T-helper 2 cell treated with Interferon-gamma antibody and Interleukin-4, amounts not matched to agents 5 μg/mL and 100 μg/mL, for 36 hours (primary cell): ENCODE results near the gene LCLAT1.

Experiments
- DNase-seq: peaks from one replicate; pipeline ENCODE4 v3.0.0; 2021; ENCODE audit warnings: low spot score
- H3K27ac Mint-ChIP-seq: one replicate; pipeline ENCODE4 v1.8.0; 2021; ENCODE audit warnings: mild to moderate bottlenecking, mixed read lengths
- H3K27me3 Mint-ChIP-seq: one replicate; pipeline ENCODE4 v1.8.0; 2021; ENCODE audit warnings: low read depth, mixed read lengths
- H3K36me3 Mint-ChIP-seq: one replicate; pipeline ENCODE4 v1.8.0; 2021; ENCODE audit warnings: low read depth, mixed read lengths
- H3K4me1 Mint-ChIP-seq: one replicate; pipeline ENCODE4 v1.8.0; 2021; ENCODE audit warnings: low read depth, mixed read lengths
- H3K4me3 Mint-ChIP-seq: one replicate; pipeline ENCODE4 v1.8.0; 2022; ENCODE audit warnings: mild to moderate bottlenecking, moderate library complexity, mixed read lengths
- H3K9me3 Mint-ChIP-seq: one replicate; pipeline ENCODE4 v1.8.0; 2021; ENCODE audit warnings: mixed read lengths

The LCLAT1 gene

DNA sequence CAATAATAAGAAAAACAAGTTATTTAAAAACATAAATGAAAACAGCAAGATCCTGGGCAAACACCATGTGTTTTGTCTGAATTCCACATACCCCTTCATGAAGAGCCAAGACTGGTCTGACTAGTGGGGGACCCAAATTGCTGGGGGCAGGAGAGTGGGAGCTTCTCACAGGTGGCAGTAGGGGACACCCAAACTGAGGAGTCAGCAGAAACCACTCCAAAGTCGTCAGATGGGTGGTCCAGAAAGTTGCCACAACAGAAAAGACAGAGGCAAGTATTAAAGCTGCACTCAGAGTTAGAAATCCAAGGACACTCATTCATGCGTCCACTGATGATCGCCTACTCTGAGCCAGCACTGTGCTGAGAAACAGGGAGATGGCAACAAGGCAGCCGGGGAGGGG, 12.3 kb upstream of the LCLAT1 start:
- Mint-ChIP-seq H3K4me1 (peaks cover 2% of the 10 kb centered on the region), H3K36me3 (no peaks in the 10 kb centered on the region), H3K27me3 (no peaks in the 10 kb centered on the region), H3K4me3 (no peak overlapping the region), H3K27ac (no peak overlapping the region), H3K9me3 (no peaks in the 10 kb centered on the region)
- no peak for DNase-seq

DNA sequence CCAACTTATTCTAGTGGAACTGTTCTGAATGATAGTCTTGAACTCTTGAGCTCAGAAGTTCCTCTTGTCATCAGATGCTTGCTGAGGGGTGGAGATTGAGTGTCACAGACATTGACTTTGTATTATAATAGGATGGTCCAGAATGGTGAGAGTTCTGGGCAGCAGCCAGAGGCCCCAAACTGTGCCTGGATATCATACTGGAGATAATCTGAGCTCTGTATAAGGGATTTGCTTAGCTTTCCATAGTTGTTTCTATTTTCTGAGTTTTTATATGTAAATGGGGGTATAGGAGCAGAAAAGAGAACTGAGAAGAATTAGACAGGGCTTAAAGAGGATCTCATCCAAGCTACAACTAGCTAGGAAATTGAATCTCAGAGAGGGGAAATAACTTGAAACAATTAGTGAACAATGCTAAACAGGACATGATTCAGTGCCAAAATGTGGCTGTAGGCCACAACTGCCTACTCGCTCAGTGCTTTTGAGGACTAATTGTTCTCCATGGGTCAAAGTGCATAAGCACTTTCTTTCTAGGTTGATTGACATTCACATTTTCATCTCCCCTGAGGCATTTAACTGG, 10.1 kb upstream of the LCLAT1 start:
- Mint-ChIP-seq H3K9me3 (no peaks in the 10 kb centered on the region), H3K27me3 (no peaks in the 10 kb centered on the region), H3K27ac (no peak overlapping the region), H3K4me3 (no peak overlapping the region), H3K36me3 (no peaks in the 10 kb centered on the region), H3K4me1 (peaks cover 2% of the 10 kb centered on the region)
- no peak for DNase-seq

DNA sequence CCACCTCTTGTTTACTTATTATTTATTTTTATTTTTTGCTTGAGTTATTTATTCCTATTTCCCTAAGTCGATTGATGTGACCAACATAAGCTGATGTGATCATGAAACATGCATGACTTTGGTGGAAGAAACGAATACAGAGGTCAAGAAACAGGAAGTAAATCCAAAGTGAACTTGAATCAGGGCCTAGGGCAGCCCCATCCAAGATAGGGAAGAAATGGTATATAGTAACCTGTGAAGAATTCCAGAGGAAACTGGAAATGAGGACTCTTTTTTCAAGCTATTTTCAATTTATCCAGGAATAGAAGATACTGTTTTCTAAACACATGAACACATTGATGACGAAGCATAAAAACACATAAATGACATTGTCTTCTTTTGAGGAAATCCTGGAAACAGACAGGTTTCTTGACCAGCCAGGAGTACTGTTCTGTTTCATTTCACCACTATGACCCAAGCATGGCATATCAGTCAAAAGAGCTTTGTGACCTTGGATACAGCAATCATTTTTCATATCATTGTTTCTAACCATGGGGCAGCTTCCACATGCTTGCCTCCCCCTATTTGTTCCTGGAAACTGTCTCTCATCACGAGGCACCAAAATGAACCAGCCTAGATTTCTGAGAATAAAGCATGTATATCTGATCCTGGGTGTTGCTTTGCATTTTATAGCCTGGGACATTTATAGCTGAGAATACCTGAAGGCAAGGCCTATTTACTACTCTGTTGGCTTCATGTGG, 9.1 kb upstream of the LCLAT1 start:
- Mint-ChIP-seq H3K9me3 (no peaks in the 10 kb centered on the region), H3K27me3 (no peaks in the 10 kb centered on the region), H3K27ac (no peak overlapping the region), H3K36me3 (no peaks in the 10 kb centered on the region), H3K4me3 (no peak overlapping the region), H3K4me1 (peaks cover 4% of the 10 kb centered on the region)
- DNase-seq: no peak

- no peaks in the 10 kb centered on the region for H3K36me3 Mint-ChIP-seq
- no peak overlapping the region for H3K4me3 Mint-ChIP-seq
- H3K27ac Mint-ChIP-seq: no peak overlapping the region
- no peaks in the 10 kb centered on the region for H3K27me3 Mint-ChIP-seq
- H3K4me1 Mint-ChIP-seq: peaks cover 4% of the 10 kb centered on the region
- no peak for DNase-seq
- no peaks in the 10 kb centered on the region for H3K9me3 Mint-ChIP-seq
Observed at GRCh38 chr2:30439296-30439695, 7.8 kb upstream of the LCLAT1 start.

GRCh38 chr2:30439879-30440278, 7.2 kb upstream of the LCLAT1 start:
- Mint-ChIP-seq H3K27ac (no peak overlapping the region), H3K9me3 (no peaks in the 10 kb centered on the region), H3K4me3 (no peak overlapping the region), H3K4me1 (peaks cover 4% of the 10 kb centered on the region), H3K27me3 (no peaks in the 10 kb centered on the region), H3K36me3 (no peaks in the 10 kb centered on the region)
- no peak for DNase-seq

- no peaks in the 10 kb centered on the region for H3K36me3 Mint-ChIP-seq
- H3K27ac Mint-ChIP-seq: no peak overlapping the region
Observed at GRCh38 chr2:30441023-30441422, 6.0 kb upstream of the LCLAT1 start.

DNA sequence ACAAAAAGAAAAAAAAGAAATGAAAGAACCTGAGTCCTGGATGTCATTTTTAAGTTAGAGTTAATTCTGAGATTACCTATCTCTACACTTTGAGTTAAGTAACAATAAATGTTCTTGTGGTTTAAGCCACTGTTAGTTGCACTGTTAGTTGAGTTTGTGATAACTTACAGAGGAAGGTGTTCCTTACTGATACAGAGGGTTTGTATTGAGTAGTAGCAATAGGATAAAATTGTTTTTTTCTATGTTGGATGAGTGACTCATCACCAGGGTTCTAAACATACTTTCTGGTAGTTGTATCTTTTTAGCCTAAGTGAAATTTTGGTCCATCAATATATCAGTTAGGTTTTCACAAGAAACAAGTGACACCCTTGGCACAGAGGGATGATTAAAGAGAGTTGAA, 4.0 kb upstream of the LCLAT1 start:
- no peak overlapping the region for H3K27ac Mint-ChIP-seq
- no peak overlapping the region for H3K4me3 Mint-ChIP-seq
- H3K36me3 Mint-ChIP-seq: peaks cover 2% of the 10 kb centered on the region
- DNase-seq: no peak
- no peaks in the 10 kb centered on the region for H3K27me3 Mint-ChIP-seq
- H3K4me1 Mint-ChIP-seq: peaks cover 12% of the 10 kb centered on the region
- H3K9me3 Mint-ChIP-seq: no peaks in the 10 kb centered on the region

More at GRCh38 chr2:30441023-30441422, 6.0 kb upstream of the LCLAT1 start:
- H3K4me3 Mint-ChIP-seq: no peak overlapping the region
- H3K9me3 Mint-ChIP-seq: no peaks in the 10 kb centered on the region
- H3K27me3 Mint-ChIP-seq: no peaks in the 10 kb centered on the region
- no peak for DNase-seq
- peaks cover 4% of the 10 kb centered on the region for H3K4me1 Mint-ChIP-seq

DNA sequence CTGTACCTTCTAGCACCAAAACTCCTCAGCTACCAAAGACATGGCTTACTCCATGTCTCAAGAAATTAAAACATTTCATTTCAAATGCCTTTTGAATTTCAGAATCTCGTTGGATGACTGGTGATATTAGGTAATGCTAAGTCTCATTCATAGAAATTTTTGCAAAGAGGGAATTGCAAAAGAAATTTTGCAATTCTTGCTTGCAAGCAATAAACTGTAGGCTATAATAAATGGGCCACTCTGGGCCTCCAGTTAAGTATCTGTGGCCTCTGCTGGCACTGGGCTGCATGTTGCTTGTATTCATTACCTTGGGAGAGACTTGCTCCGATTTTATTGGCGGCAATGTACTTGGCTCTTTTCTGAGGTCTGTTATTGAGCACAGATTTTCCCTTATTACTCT, 2.8 kb upstream of the LCLAT1 start:
- H3K4me1 Mint-ChIP-seq: peaks cover 18% of the 10 kb centered on the region
- H3K36me3 Mint-ChIP-seq: peaks cover 2% of the 10 kb centered on the region
- no peak overlapping the region for H3K27ac Mint-ChIP-seq
- H3K4me3 Mint-ChIP-seq: no peak overlapping the region
- no peaks in the 10 kb centered on the region for H3K9me3 Mint-ChIP-seq
- H3K27me3 Mint-ChIP-seq: no peaks in the 10 kb centered on the region
- DNase-seq: no peak

DNA sequence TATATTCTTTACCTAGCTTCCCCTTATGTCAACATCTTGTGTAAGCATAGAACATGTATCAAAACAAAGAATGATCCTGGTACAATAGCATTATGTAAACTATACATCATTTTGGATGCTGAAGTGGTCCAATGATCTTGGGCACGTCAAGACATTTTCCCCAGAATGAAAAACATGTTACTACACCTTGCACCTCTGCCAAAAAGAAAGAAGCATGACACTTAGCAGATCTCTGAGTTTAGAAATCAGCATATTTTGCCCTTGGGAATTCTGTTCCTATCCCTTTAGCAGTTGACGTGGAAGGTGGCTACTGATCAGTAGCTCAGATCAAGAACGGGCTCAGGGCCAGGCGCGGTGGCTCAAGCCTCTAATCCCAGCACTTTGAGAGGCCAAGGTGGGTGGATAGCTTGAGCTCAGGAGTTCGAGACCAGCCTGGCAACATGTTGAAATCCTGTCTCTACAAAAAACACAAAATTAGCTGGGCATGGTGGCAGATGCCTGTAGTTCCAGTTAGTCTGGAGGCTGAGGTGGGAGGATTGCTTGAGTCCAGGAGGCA, 1.7 kb upstream of the LCLAT1 start:
- no peak for DNase-seq
- H3K27me3 Mint-ChIP-seq: no peaks in the 10 kb centered on the region
- no peaks in the 10 kb centered on the region for H3K9me3 Mint-ChIP-seq
- H3K27ac Mint-ChIP-seq: no peak overlapping the region
- no peak overlapping the region for H3K4me3 Mint-ChIP-seq
- H3K36me3 Mint-ChIP-seq: peaks cover 2% of the 10 kb centered on the region
- H3K4me1 Mint-ChIP-seq: peaks cover 18% of the 10 kb centered on the region

DNA sequence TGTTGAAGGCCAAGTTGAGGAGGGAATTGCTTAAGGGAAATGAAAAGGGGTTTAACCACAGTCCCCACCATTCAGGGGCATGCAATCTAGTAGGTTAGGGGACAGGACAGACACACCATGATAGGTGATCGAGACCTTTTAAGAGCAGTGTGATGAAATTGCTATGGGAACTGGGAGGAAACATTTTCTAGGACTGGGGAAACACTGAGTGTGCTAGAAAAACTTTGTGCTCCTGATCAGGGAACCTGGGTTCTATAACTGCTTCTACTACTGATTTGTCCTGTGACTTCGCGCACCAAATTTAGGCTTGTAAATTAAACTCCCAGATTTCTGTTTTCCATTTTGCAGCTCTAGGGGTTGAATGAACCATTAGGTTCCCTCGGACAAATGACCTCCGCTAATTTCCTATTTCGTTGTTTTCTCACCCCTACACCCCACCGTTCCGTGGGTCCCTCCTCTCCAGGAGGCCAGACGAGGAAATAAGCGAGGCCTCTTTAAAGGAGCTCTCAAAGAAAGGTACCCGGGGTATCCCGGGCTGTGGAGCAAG, 371 bp upstream of the LCLAT1 start:
- Mint-ChIP-seq H3K4me3 (peak overlapping the region; percentile 95), H3K27ac (peak overlapping the region; percentile 96), H3K4me1 (peaks cover 18% of the 10 kb centered on the region), H3K9me3 (no peaks in the 10 kb centered on the region), H3K27me3 (no peaks in the 10 kb centered on the region), H3K36me3 (peaks cover 5% of the 10 kb centered on the region)
- no peak for DNase-seq

DNA sequence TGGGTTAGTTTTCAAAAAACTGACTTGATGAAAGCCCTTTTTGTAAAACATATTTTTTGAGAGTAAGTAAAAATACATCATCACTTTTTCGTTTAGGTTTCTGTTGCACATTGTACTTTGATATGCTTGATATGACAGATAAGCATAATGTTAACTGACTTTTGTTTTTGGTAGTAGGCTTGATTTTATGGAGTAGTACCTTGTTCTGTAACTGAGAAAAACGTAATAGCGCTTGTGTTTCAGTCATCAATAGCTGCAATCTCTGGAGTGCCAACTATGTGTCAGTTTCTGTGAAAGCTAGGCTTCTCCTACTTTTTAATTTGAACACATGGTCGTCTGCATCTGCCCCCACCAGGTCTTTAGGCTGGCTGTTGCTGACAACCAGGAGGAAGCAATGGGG, 1.3 kb downstream of the LCLAT1 start:
- Mint-ChIP-seq H3K36me3 (peaks cover 5% of the 10 kb centered on the region), H3K4me3 (peak overlapping the region; percentile 95), H3K27ac (peak overlapping the region; percentile 18), H3K9me3 (no peaks in the 10 kb centered on the region), H3K27me3 (no peaks in the 10 kb centered on the region), H3K4me1 (peaks cover 16% of the 10 kb centered on the region)
- DNase-seq: no peak

DNA sequence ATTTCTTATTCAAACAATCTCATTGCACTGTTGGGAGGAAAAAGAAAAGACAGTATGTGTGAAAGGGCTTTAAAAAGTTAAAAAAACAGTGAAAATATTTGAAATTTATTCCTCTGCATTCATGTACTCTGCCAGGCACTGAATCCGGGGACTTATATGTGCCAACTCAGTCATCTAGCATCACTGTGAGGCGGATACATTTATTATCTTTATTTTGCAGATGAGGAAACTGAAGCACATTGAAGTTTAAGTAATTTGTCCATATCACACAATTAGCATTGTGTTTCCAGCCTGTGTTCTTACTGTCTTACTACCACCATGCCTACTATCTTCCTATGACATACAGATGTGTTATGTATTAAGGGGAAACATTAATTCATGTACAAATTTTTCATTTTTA, 1.8 kb downstream of the LCLAT1 start:
- peaks cover 16% of the 10 kb centered on the region for H3K4me1 Mint-ChIP-seq
- no peaks in the 10 kb centered on the region for H3K9me3 Mint-ChIP-seq
- peak overlapping the region; percentile 95 for H3K4me3 Mint-ChIP-seq
- H3K27ac Mint-ChIP-seq: no peak overlapping the region
- H3K36me3 Mint-ChIP-seq: peaks cover 5% of the 10 kb centered on the region
- DNase-seq: no peak
- H3K27me3 Mint-ChIP-seq: no peaks in the 10 kb centered on the region

DNA sequence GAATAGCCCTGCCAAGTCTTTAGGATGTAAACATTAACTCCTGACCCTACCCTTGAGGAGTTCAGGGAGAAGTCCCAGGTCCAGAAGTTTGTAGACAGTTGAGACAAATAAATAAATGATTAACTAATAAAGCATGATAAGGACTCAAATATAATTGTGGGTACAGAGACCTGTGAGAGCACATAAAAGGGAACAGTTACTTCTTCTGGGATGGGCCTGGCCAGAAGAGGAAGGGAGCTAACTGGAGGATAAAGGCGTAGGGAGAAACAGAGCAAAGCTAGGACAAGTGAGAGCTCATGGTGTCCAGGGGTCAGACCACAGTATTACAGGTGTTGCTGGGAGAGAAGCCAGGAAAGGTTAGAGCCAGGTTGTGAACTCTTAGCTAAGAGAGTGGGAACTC, 3.0 kb downstream of the LCLAT1 start:
- Mint-ChIP-seq H3K27ac (no peak overlapping the region), H3K9me3 (no peaks in the 10 kb centered on the region), H3K4me1 (peaks cover 16% of the 10 kb centered on the region), H3K4me3 (no peak overlapping the region), H3K36me3 (peaks cover 5% of the 10 kb centered on the region), H3K27me3 (no peaks in the 10 kb centered on the region)
- no peak for DNase-seq

GRCh38 chr2:30453498-30453897, 6.5 kb downstream of the LCLAT1 start:
- Mint-ChIP-seq H3K27me3 (no peaks in the 10 kb centered on the region), H3K36me3 (peaks cover 6% of the 10 kb centered on the region), H3K4me1 (peaks cover 10% of the 10 kb centered on the region), H3K9me3 (no peaks in the 10 kb centered on the region), H3K27ac (no peak overlapping the region), H3K4me3 (no peak overlapping the region)
- no peak for DNase-seq
